Measurements from ENCODE around the gene CUL3. TPM values are rescaled to one million over a fixed set of nuclear protein-coding genes. Genes with fewer than 3 reads are reported as not detected.
"Not testable (repeated sequence)": the region's sequence is repeated elsewhere in the genome, so short reads cannot be mapped to it uniquely, and the experiment has no call there.

Gene CUL3
- total RNA-seq, 1 experiment from 2014 or later, result 55.6 TPM

GRCh38 chr2:224523626-224524577 lies 61.3 kb downstream of the CUL3 start:
- DNase-seq, result no peak
- Histone ChIP-seq H3K9me3 (no peaks in the 10 kb centered on the region), H3K27me3 (no peaks in the 10 kb centered on the region), H3K4me3 (no peak overlapping the region), H3K36me3 (peaks cover 6% of the 10 kb centered on the region; the same call in 1 of the 2 replicates)

- not testable (repeated sequence) for H3K27me3 ChIP-seq, DNase-seq, H3K4me3 ChIP-seq, H3K9me3 ChIP-seq, H3K36me3 ChIP-seq
Observed at GRCh38 chr2:224522483-224522882, 62.7 kb downstream of the CUL3 start.

DNA sequence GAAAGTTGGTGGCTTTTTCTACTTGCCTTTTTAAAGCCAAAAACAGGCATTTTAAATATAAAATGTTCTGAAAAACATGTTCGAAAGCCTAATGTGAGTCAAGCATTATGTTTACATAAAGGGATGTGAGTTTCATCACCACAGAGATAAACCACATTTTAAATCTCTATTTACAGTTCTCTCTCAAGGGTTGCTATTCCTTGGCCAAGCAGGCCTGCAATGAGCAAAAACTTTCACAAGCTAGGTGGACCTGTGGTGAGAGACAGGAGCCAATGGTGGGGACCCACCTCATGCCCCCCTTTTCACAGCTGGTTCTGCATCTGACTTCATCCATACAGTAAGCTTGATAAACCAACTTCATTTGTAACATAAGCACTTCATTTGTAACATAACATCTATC lies 65.1 kb downstream of the CUL3 start:
- H3K27me3 ChIP-seq, result no peaks in the 10 kb centered on the region
- DNase-seq, result peak; percentile 65
- peaks cover 3% of the 10 kb centered on the region; the same call in 1 of the 2 replicates for H3K36me3 ChIP-seq
- H3K4me3 ChIP-seq, result no peak overlapping the region
- H3K9me3 ChIP-seq, result no peaks in the 10 kb centered on the region

DNA sequence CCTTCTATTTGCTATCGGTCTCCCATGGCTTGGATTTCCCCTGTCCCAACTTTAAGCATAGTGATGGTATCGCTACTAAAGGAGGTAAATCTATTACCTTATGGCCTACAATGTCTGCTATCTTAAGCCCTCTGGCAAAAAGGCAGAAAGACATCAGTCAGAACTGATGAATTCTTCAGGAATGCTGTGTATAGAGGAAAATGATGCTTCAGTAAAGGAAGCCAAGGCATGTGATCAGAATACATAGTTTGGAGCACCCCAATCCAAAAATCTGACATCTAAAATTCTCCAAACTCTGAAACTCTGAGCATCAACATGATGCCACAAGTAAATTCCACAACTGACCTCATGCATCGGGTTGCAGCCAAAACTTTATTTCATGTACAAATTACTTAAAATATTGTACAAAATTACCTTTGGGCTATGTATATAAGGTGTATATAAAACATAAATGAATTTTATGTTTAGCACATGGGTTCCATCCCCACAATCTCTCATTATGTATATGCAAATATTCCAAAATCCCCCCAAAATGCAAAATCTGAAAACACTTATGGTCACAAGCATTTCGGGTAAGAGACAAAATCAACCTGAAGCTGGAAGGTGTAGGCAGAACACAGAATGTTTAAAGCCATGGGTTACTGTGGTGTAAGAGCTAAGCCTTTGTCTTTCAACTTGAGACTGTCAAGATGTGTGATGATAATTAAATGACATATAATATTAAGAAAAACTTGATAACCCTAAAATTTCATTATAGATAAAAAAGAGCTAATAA lies 66.2 kb downstream of the CUL3 start:
- Histone ChIP-seq H3K9me3 (no peaks in the 10 kb centered on the region), H3K36me3 (peaks cover 7% of the 10 kb centered on the region; the same call in 1 of the 2 replicates), H3K27me3 (no peaks in the 10 kb centered on the region), H3K4me3 (no peak overlapping the region)
- peak; percentile 5 for DNase-seq

- Histone ChIP-seq H3K36me3 (peaks cover 6% of the 10 kb centered on the region; the same call in 1 of the 2 replicates), H3K9me3 (no peaks in the 10 kb centered on the region), H3K27me3 (no peaks in the 10 kb centered on the region), H3K4me3 (no peak overlapping the region)
- DNase-seq, result no peak
Observed at GRCh38 chr2:224517963-224518362, 67.2 kb downstream of the CUL3 start.

DNA sequence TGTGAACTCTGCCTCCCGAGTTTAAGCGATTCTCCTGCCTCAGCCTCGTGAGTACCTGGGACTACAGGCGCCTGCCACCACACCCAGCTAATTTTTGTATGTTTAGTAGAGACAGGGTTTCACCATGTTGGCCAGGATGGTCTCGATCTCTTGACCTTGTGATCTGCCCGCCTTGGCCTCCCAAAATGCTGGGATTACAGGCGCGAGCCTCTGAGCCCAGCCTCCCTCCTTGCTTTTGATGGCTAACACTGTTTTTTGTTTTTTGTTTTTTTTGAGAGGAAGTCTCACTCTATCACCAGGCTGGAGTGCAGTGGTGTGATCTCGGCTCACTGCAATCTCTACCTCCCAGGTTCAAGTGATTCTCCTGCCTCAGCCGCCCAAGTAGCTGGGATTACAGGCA lies 68.8 kb downstream of the CUL3 start:
- DNase-seq, H3K9me3 ChIP-seq, H3K27me3 ChIP-seq, H3K36me3 ChIP-seq, H3K4me3 ChIP-seq: not testable (repeated sequence)

DNA sequence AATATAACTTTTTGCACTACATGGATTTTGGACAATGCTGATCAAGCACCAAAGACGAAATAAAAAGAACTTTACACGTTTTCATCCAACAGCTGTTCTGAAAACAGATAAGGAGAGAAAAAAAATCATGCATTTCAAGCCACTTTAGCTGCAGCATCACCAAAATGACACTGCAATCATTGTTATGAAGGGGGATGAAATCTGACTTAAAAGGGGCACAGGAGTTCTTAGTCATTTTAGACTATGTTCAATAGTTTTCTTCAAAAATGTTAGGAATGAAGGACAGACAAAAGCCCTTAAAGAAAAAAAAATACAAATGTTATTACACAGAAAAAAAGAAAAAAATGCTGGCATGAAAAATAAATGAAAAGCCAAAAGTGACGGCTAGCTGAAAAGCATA lies 71.2 kb downstream of the CUL3 start:
- H3K36me3 ChIP-seq, result peaks cover 9% of the 10 kb centered on the region
- no peaks in the 10 kb centered on the region for H3K27me3 ChIP-seq
- no peaks in the 10 kb centered on the region for H3K9me3 ChIP-seq
- no peak for DNase-seq
- no peak overlapping the region for H3K4me3 ChIP-seq

DNA sequence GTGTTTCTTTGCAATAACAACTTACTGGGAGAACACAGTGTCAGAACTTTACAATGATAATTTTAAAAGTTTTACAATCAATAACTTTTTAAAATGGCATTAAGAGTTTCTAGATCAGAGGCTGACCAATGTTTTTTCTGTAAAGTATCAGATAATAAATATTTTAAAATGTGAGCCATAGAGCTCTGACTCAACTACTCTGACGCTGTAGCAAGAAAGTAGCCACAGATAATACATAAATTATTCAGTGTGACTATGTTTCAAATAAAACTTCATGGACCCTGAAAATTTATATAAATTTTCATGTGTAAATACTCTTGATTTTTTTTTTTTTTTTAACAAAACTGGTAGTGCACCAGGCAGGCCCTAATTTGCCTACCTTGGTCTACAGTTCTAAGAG lies 77.4 kb downstream of the CUL3 start:
- Histone ChIP-seq H3K27me3 (no peaks in the 10 kb centered on the region), H3K9me3 (no peaks in the 10 kb centered on the region), H3K4me3 (no peak overlapping the region), H3K36me3 (peaks cover 29% of the 10 kb centered on the region)
- no peak for DNase-seq

- no peak for DNase-seq
- Histone ChIP-seq H3K4me3 (no peak overlapping the region), H3K9me3 (no peaks in the 10 kb centered on the region), H3K27me3 (no peaks in the 10 kb centered on the region), H3K36me3 (peaks cover 35% of the 10 kb centered on the region)
Observed at GRCh38 chr2:224506494-224506893, 78.7 kb downstream of the CUL3 start.

DNA sequence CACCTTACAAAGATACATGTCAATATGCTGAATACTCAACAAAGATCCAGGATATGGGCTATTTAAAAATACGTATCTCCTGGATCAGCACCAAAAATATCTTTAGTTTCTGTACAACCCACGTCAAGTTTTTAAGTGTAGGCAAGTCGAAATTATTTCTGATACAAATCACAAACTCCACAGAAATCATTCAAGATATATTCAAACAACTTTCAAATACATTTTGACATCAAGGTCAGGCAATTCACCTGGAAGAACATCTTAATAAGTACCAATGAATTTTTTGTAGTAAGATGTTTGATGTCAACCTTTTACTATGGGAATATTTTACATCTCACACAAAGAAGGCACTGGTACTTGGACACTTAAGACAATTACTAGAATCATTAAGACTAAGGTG lies 86.2 kb downstream of the CUL3 start:
- no peaks in the 10 kb centered on the region for H3K9me3 ChIP-seq
- DNase-seq, result no peak
- H3K4me3 ChIP-seq, result no peak overlapping the region
- H3K36me3 ChIP-seq, result peaks cover 48% of the 10 kb centered on the region
- H3K27me3 ChIP-seq, result no peaks in the 10 kb centered on the region

DNA sequence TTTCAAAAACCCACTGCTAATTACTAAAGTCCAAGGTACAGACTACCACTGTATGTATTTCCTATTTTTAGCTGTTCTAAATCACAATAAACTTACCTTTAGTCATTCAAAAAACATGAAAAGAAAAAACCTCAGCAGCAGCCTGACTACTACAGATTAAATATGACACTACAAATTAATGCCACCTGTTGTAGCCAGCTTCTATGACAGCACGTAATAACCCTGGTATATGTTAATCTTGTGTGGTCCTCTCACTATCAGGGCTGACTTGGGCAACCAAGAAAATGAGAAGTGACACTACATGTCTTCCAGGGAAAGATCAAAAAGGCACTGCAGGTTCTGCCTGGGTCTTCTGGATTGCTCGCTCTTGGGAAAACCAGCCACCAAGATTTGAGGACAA lies 92.6 kb downstream of the CUL3 start:
- H3K36me3 ChIP-seq, result peaks cover 49% of the 10 kb centered on the region

GRCh38 chr2:224487940-224488339 lies 97.2 kb downstream of the CUL3 start:
- H3K36me3 ChIP-seq, result peaks cover 61% of the 10 kb centered on the region
- DNase-seq, H3K27me3 ChIP-seq, H3K4me3 ChIP-seq, H3K9me3 ChIP-seq: not testable (repeated sequence)

More for the DNA sequence above, 92.6 kb downstream of the CUL3 start:
- Histone ChIP-seq H3K4me3 (no peak overlapping the region), H3K27me3 (no peaks in the 10 kb centered on the region), H3K9me3 (no peaks in the 10 kb centered on the region; the same call in 1 of the 2 replicates)
- no peak for DNase-seq

DNA sequence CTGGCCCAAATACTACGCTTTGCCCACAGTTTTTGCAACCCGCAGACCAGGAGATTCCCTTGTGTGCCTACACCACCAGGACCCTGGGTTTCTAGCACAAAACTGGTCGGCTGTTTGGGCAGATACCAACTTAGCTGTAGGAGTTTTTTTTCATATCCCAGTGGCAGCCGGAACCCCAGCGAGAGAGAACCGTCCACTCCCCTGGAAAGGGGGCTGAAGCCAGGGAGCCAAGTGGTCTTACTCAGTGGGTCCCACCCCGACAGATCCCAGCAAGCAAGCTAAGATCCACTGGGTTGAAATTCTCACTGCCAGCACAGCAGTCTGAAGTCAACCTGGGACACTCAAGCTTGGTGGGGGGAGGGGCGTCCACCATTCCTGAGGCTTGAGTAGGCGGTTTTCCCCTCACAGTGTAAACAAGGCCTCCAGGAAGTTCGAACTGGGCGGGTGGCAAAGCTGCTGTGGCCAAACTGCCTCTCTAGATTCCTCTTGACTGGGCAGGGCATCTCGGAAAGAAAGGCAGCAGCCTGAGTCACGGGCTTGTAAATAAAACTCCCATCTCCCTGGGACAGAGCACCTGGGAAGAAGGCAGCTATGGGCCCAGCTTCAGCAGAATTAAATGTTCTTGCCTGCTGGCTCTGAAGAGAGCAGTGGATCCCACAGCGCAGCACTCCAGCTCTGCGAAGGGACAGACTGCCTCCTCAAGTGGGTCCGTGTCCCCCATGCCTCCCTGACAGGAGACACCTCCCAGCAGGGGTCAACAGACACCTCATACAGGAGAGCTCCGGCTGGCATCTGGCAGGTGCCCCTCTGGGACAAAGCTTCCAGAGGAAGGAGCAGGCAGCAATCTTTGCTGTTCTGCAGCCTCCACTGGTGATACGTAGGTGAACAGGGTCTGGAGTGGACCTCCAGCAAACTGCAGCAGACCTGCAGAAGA lies 99.8 kb downstream of the CUL3 start:
- DNase-seq, result peak; percentile 95
- H3K4me3 ChIP-seq, H3K9me3 ChIP-seq, H3K27me3 ChIP-seq: not testable (repeated sequence)
- H3K36me3 ChIP-seq, result peaks cover 50% of the 10 kb centered on the region

GRCh38 chr2:224479826-224480225 lies 105.3 kb downstream of the CUL3 start:
- DNase-seq, result no peak
- Histone ChIP-seq H3K36me3 (peaks cover 45% of the 10 kb centered on the region), H3K4me3 (no peak overlapping the region), H3K9me3 (no peaks in the 10 kb centered on the region), H3K27me3 (no peaks in the 10 kb centered on the region)

- no peak for DNase-seq
- Histone ChIP-seq H3K27me3 (no peaks in the 10 kb centered on the region), H3K36me3 (peaks cover 34% of the 10 kb centered on the region), H3K4me3 (no peak overlapping the region), H3K9me3 (no peaks in the 10 kb centered on the region)
Observed at GRCh38 chr2:224472827-224473226, 112.3 kb downstream of the CUL3 start.

DNA sequence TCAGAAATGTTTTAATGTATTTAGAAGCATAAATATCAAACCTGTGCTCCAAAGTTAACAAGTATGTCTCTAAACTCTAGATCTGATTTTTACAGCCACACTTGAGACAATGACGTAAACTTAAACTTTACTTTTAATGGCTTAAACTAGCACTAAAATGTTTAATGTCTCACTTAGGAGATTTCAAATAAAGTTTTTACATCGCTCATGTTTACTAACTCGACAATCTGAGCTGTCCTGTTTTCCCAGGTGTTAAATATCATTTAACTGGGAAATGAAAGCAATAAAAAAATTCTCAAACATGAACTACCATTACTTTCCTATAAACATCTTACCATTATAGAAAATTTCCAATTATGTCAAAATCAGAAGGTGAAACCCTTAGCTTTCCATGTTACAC lies 113.0 kb downstream of the CUL3 start:
- DNase-seq, result no peak
- H3K27me3 ChIP-seq, result no peaks in the 10 kb centered on the region

More for the DNA sequence above, 113.0 kb downstream of the CUL3 start:
- H3K4me3 ChIP-seq, result no peak overlapping the region
- H3K9me3 ChIP-seq, result no peaks in the 10 kb centered on the region
- peaks cover 28% of the 10 kb centered on the region for H3K36me3 ChIP-seq
